Measurements from ENCODE around the gene H1-8.

DNA sequence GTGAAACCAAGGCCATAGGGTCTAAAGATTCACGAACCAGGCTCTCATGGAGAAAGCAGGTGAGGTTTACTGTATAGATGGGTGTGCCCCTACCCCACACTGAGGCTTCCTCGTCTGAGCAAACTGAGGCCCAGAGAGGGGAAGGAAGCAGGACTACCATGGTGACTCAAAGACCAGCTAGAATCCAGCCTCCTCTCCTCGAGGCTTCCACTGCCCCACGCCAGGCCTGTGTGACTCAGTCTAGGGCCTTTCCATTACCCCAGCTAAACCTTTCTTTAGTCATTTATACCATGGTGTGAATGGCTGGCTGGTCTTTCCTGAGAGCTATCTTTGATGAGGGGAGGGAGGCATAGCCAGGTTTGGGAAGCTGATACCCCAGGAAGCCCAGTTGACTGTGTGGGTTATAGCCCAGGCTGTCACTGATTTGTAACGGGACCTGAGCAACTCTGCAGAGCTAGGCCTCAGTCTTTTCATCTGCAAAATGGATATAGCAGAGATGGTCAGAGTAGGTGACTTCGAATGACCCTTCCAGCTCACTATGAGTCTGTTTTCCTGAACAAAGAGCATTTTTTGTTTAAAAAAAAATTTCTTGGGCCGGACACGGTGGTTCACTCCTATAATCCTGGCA lies 17.5 kb upstream of the H1-8 start:
- TF ChIP-seq, protein P1, sequence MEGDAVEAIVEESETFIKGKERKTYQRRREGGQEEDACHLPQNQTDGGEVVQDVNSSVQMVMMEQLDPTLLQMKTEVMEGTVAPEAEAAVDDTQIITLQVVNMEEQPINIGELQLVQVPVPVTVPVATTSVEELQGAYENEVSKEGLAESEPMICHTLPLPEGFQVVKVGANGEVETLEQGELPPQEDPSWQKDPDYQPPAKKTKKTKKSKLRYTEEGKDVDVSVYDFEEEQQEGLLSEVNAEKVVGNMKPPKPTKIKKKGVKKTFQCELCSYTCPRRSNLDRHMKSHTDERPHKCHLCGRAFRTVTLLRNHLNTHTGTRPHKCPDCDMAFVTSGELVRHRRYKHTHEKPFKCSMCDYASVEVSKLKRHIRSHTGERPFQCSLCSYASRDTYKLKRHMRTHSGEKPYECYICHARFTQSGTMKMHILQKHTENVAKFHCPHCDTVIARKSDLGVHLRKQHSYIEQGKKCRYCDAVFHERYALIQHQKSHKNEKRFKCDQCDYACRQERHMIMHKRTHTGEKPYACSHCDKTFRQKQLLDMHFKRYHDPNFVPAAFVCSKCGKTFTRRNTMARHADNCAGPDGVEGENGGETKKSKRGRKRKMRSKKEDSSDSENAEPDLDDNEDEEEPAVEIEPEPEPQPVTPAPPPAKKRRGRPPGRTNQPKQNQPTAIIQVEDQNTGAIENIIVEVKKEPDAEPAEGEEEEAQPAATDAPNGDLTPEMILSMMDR (IDR thresholded peaks at IDR 0.05; ENCODE audit: insufficient read depth, low read length, poor library complexity, severe bottlenecking): no peak
- TF ChIP-seq EZH2phosphoT487 (conservative IDR thresholded peaks at IDR 0.05; ENCODE audit: low read length): no peak

All from SU-DHL-6 (cell line).